ACC112 (cell line): ENCODE data around the gene P2RX7.
A peak's percentile ranks its signal among the peaks of the same experiment; 100 is the strongest.

Source experiments
- H2AFZ ChIP-seq: fragments of 200-600 bp; sonication (generic); one replicate; pipeline ENCODE4 v1.6.0; 2017; ENCODE audit warnings: antibody characterized with exemption, low read length; ENCODE audit not compliant: unreplicated experiment
- H3K27ac ChIP-seq: fragments of 200-600 bp; sonication (generic); 2 replicates; pipeline ENCODE4 v1.5.1; 2014; ENCODE audit warnings: low read depth, mild to moderate bottlenecking, antibody characterized with exemption, low read length, moderate library complexity
- H3K27me3 ChIP-seq: fragments of 200-600 bp; sonication (generic); 2 replicates; pipeline ENCODE4 v1.6.1; 2014; ENCODE audit warnings: mild to moderate bottlenecking, antibody characterized with exemption, low read length, moderate library complexity, mixed read lengths; ENCODE audit not compliant: insufficient read depth
- H3K36me3 ChIP-seq: fragments of 200-600 bp; sonication (generic); 2 replicates; pipeline ENCODE4 v1.6.1; 2016; ENCODE audit warnings: mild to moderate bottlenecking, antibody characterized with exemption, low read length, moderate library complexity, mixed read lengths; ENCODE audit not compliant: insufficient read depth
- H3K4me1 ChIP-seq: fragments of 200-600 bp; sonication (generic); one replicate; pipeline ENCODE4 v1.6.1; 2016; ENCODE audit warnings: low read length, mixed read lengths; ENCODE audit not compliant: insufficient read depth, unreplicated experiment, control insufficient read depth
- H3K4me3 ChIP-seq: fragments of 200-600 bp; sonication (generic); 2 replicates; pipeline ENCODE4 v1.5.1; 2014; ENCODE audit warnings: mild to moderate bottlenecking, low read depth, low read length
- H3K79me2 ChIP-seq: fragments of 200-600 bp; sonication (generic); one replicate; pipeline ENCODE4 v1.6.0; 2016; ENCODE audit warnings: low read length; ENCODE audit not compliant: control insufficient read depth, unreplicated experiment, insufficient read depth

The P2RX7 gene

DNA sequence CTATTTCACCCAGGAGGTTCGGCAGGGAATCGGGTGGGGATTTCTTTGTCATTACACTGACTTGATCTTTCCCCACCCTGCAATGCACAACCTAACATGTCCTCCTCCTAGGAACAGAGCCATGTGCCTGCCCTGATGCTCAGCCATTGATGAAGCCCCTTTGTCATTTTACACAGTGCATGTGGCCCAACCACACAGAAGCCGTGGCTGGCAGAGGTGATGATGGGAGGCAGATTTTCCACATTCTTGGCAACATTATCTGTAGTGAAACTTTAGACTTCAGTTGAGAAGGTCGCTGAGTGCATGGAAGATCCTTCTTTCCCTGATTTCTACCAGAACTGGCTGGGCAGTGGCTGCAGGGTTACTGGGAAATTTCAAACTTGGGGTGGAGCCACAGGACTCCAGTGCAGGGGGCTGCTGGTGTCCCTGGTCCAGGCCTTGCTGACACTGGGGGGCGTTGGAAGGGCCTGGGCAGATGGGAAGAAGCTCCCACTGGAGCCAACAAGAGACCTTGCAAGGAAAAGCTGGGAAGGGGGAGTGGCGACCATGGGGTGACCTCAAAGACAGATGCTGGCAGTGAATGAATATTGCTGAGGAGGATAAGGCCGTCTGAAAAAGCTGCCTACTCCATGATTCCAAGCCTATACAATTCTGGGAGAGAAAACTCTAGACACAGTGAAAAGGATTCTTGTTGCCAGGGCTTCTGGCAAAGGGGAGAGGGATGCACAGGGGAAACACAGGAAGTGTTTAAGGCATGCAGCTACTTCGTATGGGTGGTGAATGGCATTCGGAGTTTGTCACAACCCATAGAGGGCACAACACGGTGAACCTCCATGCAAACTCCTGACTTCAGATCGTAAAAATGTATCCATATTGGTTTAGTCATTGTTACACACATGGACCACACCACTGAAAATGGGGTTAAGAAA lies 41.8 kb upstream of the P2RX7 start:
- no peak overlapping the region for H3K27ac ChIP-seq
- no peak overlapping the region for H3K4me3 ChIP-seq
- H3K79me2 ChIP-seq, result no peaks in the 10 kb centered on the region
- peaks cover 5% of the 10 kb centered on the region for H3K4me1 ChIP-seq
- no peaks in the 10 kb centered on the region for H3K36me3 ChIP-seq
- H3K27me3 ChIP-seq, result peaks cover 10% of the 10 kb centered on the region
- no peak overlapping the region for H2AFZ ChIP-seq

DNA sequence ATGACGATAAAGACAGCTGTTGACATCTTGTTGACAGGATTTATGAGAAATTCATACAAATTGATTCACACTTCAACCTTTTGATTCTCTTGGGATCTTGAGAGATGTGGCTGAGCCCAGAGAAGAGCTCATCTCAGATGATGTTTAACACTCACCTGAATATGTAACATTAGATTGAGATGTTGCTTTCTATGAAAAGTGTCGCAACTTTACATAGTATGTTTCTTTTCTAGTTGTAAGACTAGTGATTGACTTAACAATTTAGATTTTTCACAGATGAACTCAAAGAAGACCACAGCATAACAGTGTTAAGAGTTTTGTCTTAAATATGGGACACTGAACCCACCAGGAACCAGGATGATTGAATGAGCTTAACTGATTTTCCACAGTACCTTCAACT lies 40.6 kb upstream of the P2RX7 start:
- no peaks in the 10 kb centered on the region for H3K79me2 ChIP-seq
- H3K4me3 ChIP-seq, result no peak overlapping the region
- no peaks in the 10 kb centered on the region for H3K36me3 ChIP-seq
- H3K27ac ChIP-seq, result no peak overlapping the region
- H3K4me1 ChIP-seq, result peaks cover 5% of the 10 kb centered on the region
- H2AFZ ChIP-seq, result no peak overlapping the region
- H3K27me3 ChIP-seq, result peaks cover 10% of the 10 kb centered on the region

DNA sequence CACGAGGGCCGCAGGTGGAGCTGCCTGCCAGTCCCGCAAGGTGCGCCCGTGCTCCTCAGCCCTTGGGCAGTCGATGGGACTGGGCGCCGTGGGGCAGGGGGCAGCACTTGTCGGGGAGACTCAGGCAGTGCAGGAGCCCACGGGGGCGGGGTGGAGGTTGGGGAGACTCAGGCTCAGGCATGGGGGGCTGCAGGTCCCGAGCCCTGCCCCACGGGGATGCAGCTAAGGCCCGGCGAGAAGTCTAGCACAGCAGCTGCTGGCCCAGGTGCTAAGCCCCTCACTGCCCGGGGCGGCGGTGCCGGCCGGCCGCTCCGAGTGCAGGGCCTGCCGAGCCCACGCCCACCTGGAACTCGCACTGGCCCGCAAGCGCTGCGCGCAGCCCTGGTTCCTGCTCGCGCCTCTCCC lies 39.2 kb upstream of the P2RX7 start:
- H3K27me3 ChIP-seq, result peaks cover 10% of the 10 kb centered on the region
- no peaks in the 10 kb centered on the region for H3K4me1 ChIP-seq
- no peaks in the 10 kb centered on the region for H3K79me2 ChIP-seq
- H3K36me3 ChIP-seq, result no peaks in the 10 kb centered on the region
- no peak overlapping the region for H2AFZ ChIP-seq
- H3K4me3 ChIP-seq, result no peak overlapping the region
- no peak overlapping the region for H3K27ac ChIP-seq

- Histone ChIP-seq H2AFZ (peak overlapping the region; percentile 42), H3K4me1 (no peaks in the 10 kb centered on the region), H3K79me2 (no peaks in the 10 kb centered on the region), H3K36me3 (no peaks in the 10 kb centered on the region), H3K4me3 (peak overlapping the region; percentile 78), H3K27me3 (peaks cover 13% of the 10 kb centered on the region), H3K27ac (no peak overlapping the region)
These were observed 37.0 kb upstream of the P2RX7 start for GRCh38 chr12:121095544-121096198.

- Histone ChIP-seq H3K27ac (no peak overlapping the region), H3K36me3 (no peaks in the 10 kb centered on the region), H3K4me1 (no peaks in the 10 kb centered on the region), H2AFZ (no peak overlapping the region), H3K4me3 (no peak overlapping the region; the same call in 1 of the 2 replicates), H3K27me3 (peaks cover 13% of the 10 kb centered on the region), H3K79me2 (no peaks in the 10 kb centered on the region)
These were observed 36.4 kb upstream of the P2RX7 start for GRCh38 chr12:121096199-121096798.

DNA sequence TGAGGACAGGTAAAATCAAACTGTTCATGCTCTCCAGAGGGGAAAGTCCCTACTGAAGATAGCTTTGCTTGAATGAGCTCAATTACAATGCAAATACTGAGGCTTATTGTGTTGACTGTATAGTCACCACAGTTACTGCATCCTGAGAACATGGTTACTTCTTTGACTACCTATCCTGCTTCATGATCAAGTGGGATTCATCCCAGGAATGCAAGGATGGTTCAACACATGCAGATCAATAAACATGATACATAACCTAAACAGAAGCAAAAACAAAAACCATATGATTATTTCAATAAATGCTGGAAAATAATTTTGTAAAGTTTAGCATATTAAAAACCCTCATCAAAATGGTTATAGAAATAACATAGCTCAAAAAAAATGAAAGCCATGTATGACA lies 32.9 kb upstream of the P2RX7 start:
- Histone ChIP-seq H2AFZ (no peak overlapping the region), H3K79me2 (no peaks in the 10 kb centered on the region), H3K27ac (no peak overlapping the region), H3K36me3 (no peaks in the 10 kb centered on the region), H3K27me3 (peaks cover 2% of the 10 kb centered on the region; the same call in 1 of the 2 replicates), H3K4me3 (no peak overlapping the region), H3K4me1 (no peaks in the 10 kb centered on the region)

GRCh38 chr12:121102307-121102706 lies 30.4 kb upstream of the P2RX7 start:
- H2AFZ ChIP-seq, result no peak overlapping the region
- no peaks in the 10 kb centered on the region for H3K36me3 ChIP-seq
- no peak overlapping the region for H3K4me3 ChIP-seq
- H3K4me1 ChIP-seq, result no peaks in the 10 kb centered on the region
- no peaks in the 10 kb centered on the region for H3K79me2 ChIP-seq
- peaks cover 2% of the 10 kb centered on the region; the same call in 1 of the 2 replicates for H3K27me3 ChIP-seq
- no peak overlapping the region for H3K27ac ChIP-seq

GRCh38 chr12:121107681-121108080 lies 25.0 kb upstream of the P2RX7 start:
- H3K4me1 ChIP-seq, result no peaks in the 10 kb centered on the region
- H3K79me2 ChIP-seq, result no peaks in the 10 kb centered on the region
- no peaks in the 10 kb centered on the region for H3K27me3 ChIP-seq
- H3K27ac ChIP-seq, result no peak overlapping the region
- H3K4me3 ChIP-seq, result no peak overlapping the region
- H3K36me3 ChIP-seq, result no peaks in the 10 kb centered on the region
- no peak overlapping the region for H2AFZ ChIP-seq

- H2AFZ ChIP-seq, result no peak overlapping the region
- no peak overlapping the region for H3K27ac ChIP-seq
- H3K27me3 ChIP-seq, result no peaks in the 10 kb centered on the region
- no peak overlapping the region for H3K4me3 ChIP-seq
- no peaks in the 10 kb centered on the region for H3K36me3 ChIP-seq
- no peaks in the 10 kb centered on the region for H3K79me2 ChIP-seq
- H3K4me1 ChIP-seq, result no peaks in the 10 kb centered on the region
These were observed 24.2 kb upstream of the P2RX7 start for GRCh38 chr12:121108492-121108891.

- Histone ChIP-seq H3K4me3 (no peak overlapping the region), H3K27ac (no peak overlapping the region), H2AFZ (no peak overlapping the region), H3K79me2 (no peaks in the 10 kb centered on the region), H3K27me3 (no peaks in the 10 kb centered on the region), H3K4me1 (no peaks in the 10 kb centered on the region), H3K36me3 (no peaks in the 10 kb centered on the region)
These were observed 22.3 kb upstream of the P2RX7 start for GRCh38 chr12:121110211-121110940.
